Endothelial cell of umbilical vein (primary cell): ENCODE data around the gene CEP44. TPM values are rescaled to one million over a fixed set of nuclear protein-coding genes. Genes with fewer than 3 reads are reported as not detected.

Experiments
- BruUV-seq: library from RNA; stranded (reverse); fragments of 400-500 nt; replicated peaks from 2 replicates; lab custom pipeline; 2021; lab: Mats Ljungman, UMichigan
- CTCF ChIA-PET: fragments of 300-600, 350-600 bp; sonication (Branson Sonifier 250); formaldehyde crosslinking; loops from one replicate; lab custom pipeline; 2021; ENCODE audit warnings: antibody characterized with exemption, inconsistent platforms; lab: Charles Lee
- POLR2A ChIA-PET: fragments of 300-600, 350-600 bp; sonication (Branson Sonifier 250); formaldehyde crosslinking; loops from one replicate; lab custom pipeline; 2021; ENCODE audit warnings: antibody characterized with exemption, inconsistent platforms; lab: Charles Lee
- DNase-seq: peaks from one replicate; pipeline ENCODE4 v3.0.0-alpha.2; 2011; ENCODE audit warnings: low read depth, low spot score
- FAIRE-seq: peaks from 2 replicates; lab custom pipeline; 2011; peaks lifted over from hg19 to GRCh38; lab: Jason Lieb, UNC
- H2AFZ ChIP-seq: 2 replicates; pipeline ENCODE4 v1.6.0; 2012; ENCODE audit warnings: low read depth, low read length, control low read depth, inconsistent platforms
- H3K27ac ChIP-seq: 2 replicates; pipeline ENCODE4 v1.5.1; 2011; ENCODE audit warnings: low read depth, mild to moderate bottlenecking, control low read depth, low read length, moderate library complexity; ENCODE audit not compliant: insufficient read depth
- H3K27me3 ChIP-seq, 2 experiments: 2 replicates each; pipeline versions ENCODE4 v1.6.0 to v1.6.1; 2011; ENCODE audit warnings: low read length in 2 of 2, mixed read lengths in 1 of 2; ENCODE audit not compliant: control insufficient read depth in 2 of 2, insufficient read depth in 2 of 2
- H3K36me3 ChIP-seq, 2 experiments: 2 replicates in 1 of 2; 3 replicates in 1 of 2; pipeline ENCODE4 v1.5.1; 2011; ENCODE audit warnings: low read length in 2 of 2, mild to moderate bottlenecking in 1 of 2, moderate library complexity in 1 of 2; ENCODE audit not compliant: control insufficient read depth in 2 of 2, insufficient read depth in 2 of 2; ENCODE audit errors: extremely low read depth in 1 of 2
- H3K4me1 ChIP-seq: 3 replicates; pipeline ENCODE4 v1.5.1; 2011; ENCODE audit warnings: mild to moderate bottlenecking, low read length; ENCODE audit not compliant: control insufficient read depth, insufficient read depth; ENCODE audit errors: extremely low read depth
- H3K4me2 ChIP-seq: 2 replicates; pipeline ENCODE4 v1.6.1; 2011; ENCODE audit warnings: low read length, control low read depth, mixed read lengths; ENCODE audit not compliant: insufficient read depth
- H3K4me3 ChIP-seq, 3 experiments: fragments of 200-600 bp in 1 of 3; sonication (generic), shearing (Covaris generic) in 1 of 3; replicated peaks in 1 of 3; 2 replicates each; pipeline ENCODE4 v1.5.1; 2011 to 2016; ENCODE audit warnings: control low read depth in 3 of 3, low read length in 3 of 3, mild to moderate bottlenecking in 2 of 3, inconsistent platforms in 1 of 3, low read depth in 1 of 3, moderate library complexity in 1 of 3; ENCODE audit not compliant: insufficient read depth in 1 of 3
- H3K79me2 ChIP-seq: 2 replicates; pipeline ENCODE4 v1.6.0; 2012; ENCODE audit warnings: low read length, inconsistent platforms; ENCODE audit not compliant: control insufficient read depth, insufficient read depth
- H3K9ac ChIP-seq: replicated peaks from 2 replicates; pipeline ENCODE3; 2011; ENCODE audit warnings: low read length, control low read depth; ENCODE audit not compliant: insufficient read depth; ENCODE audit errors: extremely low read depth
- H3K9me1 ChIP-seq: replicated peaks from 3 replicates; pipeline ENCODE4 v1.6.0; 2011; ENCODE audit warnings: mild to moderate bottlenecking, low read length; ENCODE audit not compliant: control insufficient read depth, insufficient read depth; ENCODE audit errors: extremely low read depth
- H3K9me3 ChIP-seq: replicated peaks from 2 replicates; pipeline ENCODE4 v1.5.1; 2012; ENCODE audit warnings: low read length, inconsistent platforms; ENCODE audit not compliant: control insufficient read depth, insufficient read depth
- H4K20me1 ChIP-seq: replicated peaks from 2 replicates; pipeline ENCODE3; 2011; ENCODE audit warnings: mild to moderate bottlenecking, low read length; ENCODE audit not compliant: control insufficient read depth, insufficient read depth; ENCODE audit errors: extremely low read depth
- EZH2 ChIP-seq: IDR thresholded peaks from 2 replicates; pipeline ENCODE4 v1.6.1; 2012; ENCODE audit warnings: borderline replicate concordance, low read depth, mild to moderate bottlenecking, moderate library complexity, low read length, inconsistent platforms; ENCODE audit not compliant: severe bottlenecking
- FOS ChIP-seq: IDR thresholded peaks from 2 replicates; pipeline ENCODE4 v1.6.1; 2011; ENCODE audit warnings: mild to moderate bottlenecking, low read length, moderate library complexity, borderline replicate concordance; ENCODE audit not compliant: insufficient read depth
- JUN ChIP-seq: IDR thresholded peaks from 2 replicates; pipeline ENCODE4 v1.6.1; 2011; ENCODE audit warnings: borderline replicate concordance, low read depth; ENCODE audit not compliant: insufficient read length, insufficient read depth
- MYC ChIP-seq: IDR thresholded peaks from one replicate; pipeline ENCODE4 v1.6.1; 2011; ENCODE audit warnings: mild to moderate bottlenecking, low read depth, low read length
- POLR2A ChIP-seq: IDR thresholded peaks from 2 replicates; pipeline ENCODE4 v1.6.1; 2012; ENCODE audit warnings: low read depth, mild to moderate bottlenecking, control low read depth, low read length
- POLR2AphosphoS5 ChIP-seq: IDR thresholded peaks from 2 replicates; pipeline ENCODE4 v1.6.1; 2012; ENCODE audit warnings: low read depth, mild to moderate bottlenecking, control low read depth, low read length, moderate library complexity; ENCODE audit not compliant: insufficient read depth
- dilution Hi-C: fragments of 300-500 bp; cut with MboI; formaldehyde crosslinking; loops from one replicate; pipeline ENCODE4 v1.15.0; 2019; ENCODE audit warnings: low sequenced_read_pairs; ENCODE audit not compliant: extremely low pct_ligation_motif_present
- intact Hi-C: fragments of 100-400 bp; cut with micrococcal nuclease; formaldehyde crosslinking; loops from one replicate; pipeline ENCODE4 v1.10.0; 2022
- polyA plus RNA-seq, 4 experiments: library from polyadenylated mRNA; depleted of rRNA in 3 of 4; stranded (reverse) in 3 of 4; unstranded in 1 of 4; fragments of >200 nt; gene quantifications; 2 replicates each; pipeline versions ENCODE4 v1.2.1 to v1.2.3, GENCODE V29; 2011 to 2012; ENCODE audit warnings: missing spikeins in 1 of 4
- total RNA-seq: library from RNA; stranded (reverse); gene quantifications from 2 replicates; pipeline ENCODE4 v1.2.3, GENCODE V29; 2021
- TF ChIP-seq, protein P1 (sequence below): IDR thresholded peaks from 2 replicates; pipeline ENCODE4 v1.6.1; 2011; ENCODE audit not compliant: insufficient read depth, insufficient read length
- TF ChIP-seq, protein P2 (sequence below), 2 donors: IDR thresholded peaks; 1 replicate in 1 of 2; 2 replicates in 1 of 2; pipeline ENCODE4 v1.5.1; 2011; ENCODE audit warnings: low read length in 2 of 2, mild to moderate bottlenecking in 2 of 2, moderate library complexity in 2 of 2, control low read depth in 1 of 2, inconsistent platforms in 1 of 2, low read depth in 1 of 2; ENCODE audit not compliant: insufficient read depth in 1 of 2; ENCODE audit errors: extremely low read depth in 1 of 2

Gene CEP44
- total and polyA plus RNA-seq, 2 donors (not counting 3 experiments of a cell fraction or from before 2014, with no cell fraction given) = 2.0 to 13.0 TPM

DNA sequence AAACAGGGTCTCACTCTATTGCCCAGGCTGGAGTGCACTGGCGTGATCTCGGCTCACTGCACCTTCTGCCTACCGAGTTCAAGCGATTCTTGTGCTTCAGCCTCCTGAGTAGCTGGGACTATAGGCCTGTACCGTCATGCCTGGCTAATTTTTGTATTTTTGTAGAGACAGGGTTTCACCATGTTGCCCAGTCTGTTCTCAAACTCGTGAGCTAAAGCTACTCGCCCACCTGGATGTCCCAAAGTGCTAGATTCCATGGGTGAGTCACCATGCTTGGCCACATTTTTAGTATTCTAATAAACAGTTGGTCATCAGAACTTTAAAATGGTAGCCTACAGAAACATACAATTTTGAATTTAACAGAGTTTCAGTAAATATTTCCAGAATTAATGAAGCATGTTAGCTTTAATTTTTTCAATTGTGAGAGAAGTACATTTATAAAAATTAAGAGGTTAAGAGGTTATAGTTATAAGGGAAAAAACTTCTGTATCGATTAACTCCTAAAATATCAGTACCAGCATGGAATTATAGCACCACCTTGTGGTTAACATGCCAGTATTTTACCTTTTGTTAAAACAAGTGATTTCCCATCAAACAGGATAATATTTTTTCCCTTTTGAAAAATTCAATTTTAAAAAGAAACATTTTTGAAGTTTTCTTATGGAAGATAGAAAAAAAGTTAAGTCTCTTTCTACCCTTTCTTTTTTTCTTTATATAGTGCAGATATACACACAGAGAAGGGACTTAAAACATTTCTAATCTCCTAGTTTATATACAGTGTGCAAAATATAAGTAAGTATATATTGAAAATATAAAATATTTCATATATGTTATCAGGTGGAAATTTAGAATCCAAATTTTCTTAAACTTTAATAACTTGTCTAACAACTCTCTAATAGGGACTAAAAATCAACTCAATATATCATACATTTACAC is 35.4 kb downstream of the CEP44 start:
- POLR2A ChIA-PET = no interaction called here
- H3K4me3 ChIP-seq = no peak overlapping the region
- H2AFZ ChIP-seq = no peak overlapping the region
- FAIRE-seq = peak; percentile 80
- no peak overlapping the region for H3K4me2 ChIP-seq
- H3K9me3 ChIP-seq = no peaks in the 10 kb centered on the region
- no peaks in the 10 kb centered on the region for H3K27me3 ChIP-seq
- H3K79me2 ChIP-seq = no peaks in the 10 kb centered on the region
- intact Hi-C loops = loop anchor here (1.0 to 10.0 kb wide), 6 partner anchors 97 to 984 kb away; partner anchors contain the start of gene HMGB2
- no peak overlapping the region for H3K27ac ChIP-seq
- TF ChIP-seq POLR2A (no peak), JUN (no peak), EZH2 (no peak), POLR2AphosphoS5 (no peak), MYC (no peak), FOS (no peak)
- TF ChIP-seq, protein P1, sequence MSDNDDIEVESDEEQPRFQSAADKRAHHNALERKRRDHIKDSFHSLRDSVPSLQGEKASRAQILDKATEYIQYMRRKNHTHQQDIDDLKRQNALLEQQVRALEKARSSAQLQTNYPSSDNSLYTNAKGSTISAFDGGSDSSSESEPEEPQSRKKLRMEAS = no peak
- TF ChIP-seq, protein P2, sequence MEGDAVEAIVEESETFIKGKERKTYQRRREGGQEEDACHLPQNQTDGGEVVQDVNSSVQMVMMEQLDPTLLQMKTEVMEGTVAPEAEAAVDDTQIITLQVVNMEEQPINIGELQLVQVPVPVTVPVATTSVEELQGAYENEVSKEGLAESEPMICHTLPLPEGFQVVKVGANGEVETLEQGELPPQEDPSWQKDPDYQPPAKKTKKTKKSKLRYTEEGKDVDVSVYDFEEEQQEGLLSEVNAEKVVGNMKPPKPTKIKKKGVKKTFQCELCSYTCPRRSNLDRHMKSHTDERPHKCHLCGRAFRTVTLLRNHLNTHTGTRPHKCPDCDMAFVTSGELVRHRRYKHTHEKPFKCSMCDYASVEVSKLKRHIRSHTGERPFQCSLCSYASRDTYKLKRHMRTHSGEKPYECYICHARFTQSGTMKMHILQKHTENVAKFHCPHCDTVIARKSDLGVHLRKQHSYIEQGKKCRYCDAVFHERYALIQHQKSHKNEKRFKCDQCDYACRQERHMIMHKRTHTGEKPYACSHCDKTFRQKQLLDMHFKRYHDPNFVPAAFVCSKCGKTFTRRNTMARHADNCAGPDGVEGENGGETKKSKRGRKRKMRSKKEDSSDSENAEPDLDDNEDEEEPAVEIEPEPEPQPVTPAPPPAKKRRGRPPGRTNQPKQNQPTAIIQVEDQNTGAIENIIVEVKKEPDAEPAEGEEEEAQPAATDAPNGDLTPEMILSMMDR (IDR thresholded peaks at IDR 0.05; ENCODE audit: extremely low read depth in 1 of 2, insufficient read depth in 1 of 2, low read depth in 1 of 2, low read length in 2 of 2) = peak; percentile 21 to 25
- no peaks in the 10 kb centered on the region for H4K20me1 ChIP-seq
- no peak overlapping the region for H3K9ac ChIP-seq
- no peaks in the 10 kb centered on the region for H3K9me1 ChIP-seq
- H3K4me1 ChIP-seq = peaks cover 3% of the 10 kb centered on the region
- CTCF ChIA-PET = interaction anchor here (0.5 to 1.6 kb wide), 11 partner anchors 13 to 1000 kb away, joined by 3 to 12 read pairs (median 4); partner anchors contain the start of genes CEP44 and FBXO8
- BruUV-seq = no TSS peak
- no peaks in the 10 kb centered on the region for H3K36me3 ChIP-seq
- dilution Hi-C loops = no loop called here
- peak; percentile 45 for DNase-seq
